Hepatocyte (in vitro differentiated cells): Measurements from ENCODE around the gene TLCD2.

Experiments
- EZH2 ChIP-seq: fragments of 200-600 bp; sonication (generic); IDR thresholded peaks from 2 replicates; pipeline ENCODE4 v1.6.1; 2016; ENCODE audit warnings: antibody characterized with exemption, mild to moderate bottlenecking, borderline replicate concordance
- EZH2phosphoT487 ChIP-seq: fragments of 200-600 bp; sonication (generic); IDR thresholded peaks from one replicate; pipeline ENCODE4 v1.6.1; 2018; ENCODE audit warnings: antibody characterized with exemption, mild to moderate bottlenecking, low read depth, moderate library complexity; ENCODE audit not compliant: unreplicated experiment, severe bottlenecking
- TF ChIP-seq, protein P1 (sequence below): fragments of 200-600 bp; sonication (generic); IDR thresholded peaks from 2 replicates; pipeline ENCODE4 v1.5.1; 2016; ENCODE audit warnings: antibody characterized with exemption, mild to moderate bottlenecking; ENCODE audit not compliant: poor library complexity

DNA sequence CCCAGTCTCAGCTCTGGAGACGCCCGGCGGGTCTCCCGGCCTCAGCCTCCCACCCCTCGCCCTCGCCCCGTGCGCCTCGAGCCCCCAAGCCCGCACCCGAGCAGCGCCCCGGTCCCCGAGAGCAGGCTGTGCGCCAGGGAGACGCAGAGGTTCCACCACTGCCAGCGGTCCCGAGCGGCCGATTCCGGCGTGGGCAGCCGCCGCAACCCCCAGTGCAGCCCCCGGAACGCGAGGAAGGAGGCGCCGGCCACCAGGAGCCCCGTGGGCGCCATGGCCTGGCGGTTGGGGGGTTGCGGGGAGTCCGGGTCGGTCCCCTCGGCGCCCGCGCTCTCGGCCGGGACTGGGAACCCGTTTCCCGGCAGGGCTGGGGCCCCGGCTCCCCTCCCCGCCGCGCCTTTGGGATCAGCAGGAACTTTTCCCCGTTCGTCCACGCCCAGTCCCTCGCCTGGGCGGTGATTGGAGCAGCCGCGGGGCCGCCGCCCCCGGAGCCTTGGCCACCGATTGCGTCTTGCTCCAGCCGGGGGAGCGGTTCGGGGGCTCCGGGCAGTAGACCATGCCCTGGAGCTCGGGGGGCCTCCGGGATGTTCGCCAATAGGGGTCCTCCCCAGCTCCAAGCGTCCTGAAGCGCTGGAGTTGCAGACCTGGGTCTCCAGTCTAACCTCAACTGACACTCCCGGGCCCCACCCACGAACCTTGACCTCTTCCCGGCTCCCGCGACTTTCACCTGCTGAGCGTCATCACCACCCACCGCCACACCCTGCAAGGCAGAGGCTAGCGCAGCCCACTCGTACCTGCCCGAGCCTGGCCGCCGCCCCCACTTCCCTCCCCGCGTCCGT, at the start of gene TLCD2:
- TF ChIP-seq, protein P1, sequence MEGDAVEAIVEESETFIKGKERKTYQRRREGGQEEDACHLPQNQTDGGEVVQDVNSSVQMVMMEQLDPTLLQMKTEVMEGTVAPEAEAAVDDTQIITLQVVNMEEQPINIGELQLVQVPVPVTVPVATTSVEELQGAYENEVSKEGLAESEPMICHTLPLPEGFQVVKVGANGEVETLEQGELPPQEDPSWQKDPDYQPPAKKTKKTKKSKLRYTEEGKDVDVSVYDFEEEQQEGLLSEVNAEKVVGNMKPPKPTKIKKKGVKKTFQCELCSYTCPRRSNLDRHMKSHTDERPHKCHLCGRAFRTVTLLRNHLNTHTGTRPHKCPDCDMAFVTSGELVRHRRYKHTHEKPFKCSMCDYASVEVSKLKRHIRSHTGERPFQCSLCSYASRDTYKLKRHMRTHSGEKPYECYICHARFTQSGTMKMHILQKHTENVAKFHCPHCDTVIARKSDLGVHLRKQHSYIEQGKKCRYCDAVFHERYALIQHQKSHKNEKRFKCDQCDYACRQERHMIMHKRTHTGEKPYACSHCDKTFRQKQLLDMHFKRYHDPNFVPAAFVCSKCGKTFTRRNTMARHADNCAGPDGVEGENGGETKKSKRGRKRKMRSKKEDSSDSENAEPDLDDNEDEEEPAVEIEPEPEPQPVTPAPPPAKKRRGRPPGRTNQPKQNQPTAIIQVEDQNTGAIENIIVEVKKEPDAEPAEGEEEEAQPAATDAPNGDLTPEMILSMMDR = no peak
- TF ChIP-seq EZH2 (no peak), EZH2phosphoT487 (no peak)
